Left colon (tissue), 2 donors: ENCODE data around the gene RIPOR2. TPM values are rescaled to one million over a fixed set of nuclear protein-coding genes. Genes with fewer than 3 reads are reported as not detected.

ENCODE experiments used
- ATAC-seq: fragments of 200-7000 bp; cut with Tn5 transposase; one replicate; pipeline ENCODE4 v1.9.1; 2020; ENCODE audit warnings: mild to moderate bottlenecking, moderate library complexity
- DNase-seq, 2 donors: peaks; one replicate each; pipeline ENCODE4 v3.0.0-alpha.2; 2020
- intact Hi-C, 2 donors: fragments of 100-400 bp; cut with DNase I in 1 of 2; cut with micrococcal nuclease in 1 of 2; formaldehyde crosslinking; loops; one replicate each; pipeline versions ENCODE4 v1.11.2 to v1.14.0; 2022; cut with DNase I, micrococcal nuclease
- long read RNA-seq: library from polyadenylated mRNA; unstranded; transcript quantifications from one replicate; pipeline ENCODE4 v2.0.0, GENCODE V29; 2021
- total RNA-seq, 2 donors: library from RNA; stranded (reverse); fragmentation: NEBNext Ultra II Directional; extraction: Animal tissue kit (Norgen Biotek cat#: 25700); gene quantifications; one replicate each; pipeline ENCODE4 v1.2.1, GENCODE V29; 2021
- donor health status: DM: no; HTN: no; CAD: no.
- donor health status: DM: yes; HTN: yes; CAD: no.

The RIPOR2 gene, protein sequence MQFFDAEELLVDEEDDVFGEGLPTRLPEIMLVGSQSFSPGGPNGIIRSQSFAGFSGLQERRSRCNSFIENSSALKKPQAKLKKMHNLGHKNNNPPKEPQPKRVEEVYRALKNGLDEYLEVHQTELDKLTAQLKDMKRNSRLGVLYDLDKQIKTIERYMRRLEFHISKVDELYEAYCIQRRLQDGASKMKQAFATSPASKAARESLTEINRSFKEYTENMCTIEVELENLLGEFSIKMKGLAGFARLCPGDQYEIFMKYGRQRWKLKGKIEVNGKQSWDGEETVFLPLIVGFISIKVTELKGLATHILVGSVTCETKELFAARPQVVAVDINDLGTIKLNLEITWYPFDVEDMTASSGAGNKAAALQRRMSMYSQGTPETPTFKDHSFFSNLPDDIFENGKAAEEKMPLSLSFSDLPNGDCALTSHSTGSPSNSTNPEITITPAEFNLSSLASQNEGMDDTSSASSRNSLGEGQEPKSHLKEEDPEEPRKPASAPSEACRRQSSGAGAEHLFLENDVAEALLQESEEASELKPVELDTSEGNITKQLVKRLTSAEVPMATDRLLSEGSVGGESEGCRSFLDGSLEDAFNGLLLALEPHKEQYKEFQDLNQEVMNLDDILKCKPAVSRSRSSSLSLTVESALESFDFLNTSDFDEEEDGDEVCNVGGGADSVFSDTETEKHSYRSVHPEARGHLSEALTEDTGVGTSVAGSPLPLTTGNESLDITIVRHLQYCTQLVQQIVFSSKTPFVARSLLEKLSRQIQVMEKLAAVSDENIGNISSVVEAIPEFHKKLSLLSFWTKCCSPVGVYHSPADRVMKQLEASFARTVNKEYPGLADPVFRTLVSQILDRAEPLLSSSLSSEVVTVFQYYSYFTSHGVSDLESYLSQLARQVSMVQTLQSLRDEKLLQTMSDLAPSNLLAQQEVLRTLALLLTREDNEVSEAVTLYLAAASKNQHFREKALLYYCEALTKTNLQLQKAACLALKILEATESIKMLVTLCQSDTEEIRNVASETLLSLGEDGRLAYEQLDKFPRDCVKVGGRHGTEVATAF
- total RNA-seq = 1 to 10 TPM; 1.7 to 2.8 TPM
- long read RNA-seq, partial matches to known transcripts = 0 of 3 reads
- long read RNA-seq, other reads (novel, unspliced or antisense) = 3 of 3 reads

DNA sequence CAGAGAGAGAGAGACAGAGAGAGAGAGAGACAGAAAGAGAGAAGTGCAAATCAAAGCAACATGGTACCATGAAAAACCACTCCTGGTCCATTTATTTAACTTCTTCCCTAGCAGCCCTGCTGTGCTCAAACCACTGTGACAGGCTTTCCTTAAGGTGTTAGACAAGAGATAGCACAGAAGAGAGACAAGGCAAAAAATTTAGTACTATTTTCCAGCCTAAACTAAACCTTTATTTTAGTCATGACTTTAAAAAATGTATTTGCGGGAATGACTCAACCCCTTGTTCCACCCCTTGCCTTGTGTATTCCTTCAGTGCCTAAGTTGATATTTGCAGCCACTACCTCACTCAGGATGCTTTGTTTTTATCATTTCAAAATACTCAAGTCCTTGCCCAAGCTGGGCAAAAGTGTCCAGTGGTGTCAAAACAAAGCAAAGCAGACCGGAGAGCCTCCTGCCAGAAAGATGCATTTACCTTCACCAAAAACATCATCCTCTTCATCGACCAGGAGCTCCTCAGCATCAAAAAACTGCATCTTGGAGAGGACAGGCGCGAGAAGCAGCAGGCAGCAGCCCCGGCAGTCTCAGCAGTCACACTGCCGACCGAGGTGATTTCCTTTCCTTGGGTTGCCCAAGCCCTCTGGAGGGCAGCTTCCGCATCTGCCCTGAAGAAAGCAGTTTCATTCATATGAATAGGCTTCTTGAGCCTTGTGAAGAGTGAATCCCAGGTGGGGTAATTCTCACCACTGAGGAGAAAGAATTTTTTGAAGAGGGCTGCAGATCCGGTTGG, at the start of gene RIPOR2:
RIPOR2 (minus strand) TSS at position 595 of the 787 bp plus-strand sequence; CDS start at position 533, 62 bp downstream.
- ATAC-seq = no peak
- intact Hi-C loops = no loop called here
- peak in 1 of 2 donors; percentile 36 for DNase-seq

DNA sequence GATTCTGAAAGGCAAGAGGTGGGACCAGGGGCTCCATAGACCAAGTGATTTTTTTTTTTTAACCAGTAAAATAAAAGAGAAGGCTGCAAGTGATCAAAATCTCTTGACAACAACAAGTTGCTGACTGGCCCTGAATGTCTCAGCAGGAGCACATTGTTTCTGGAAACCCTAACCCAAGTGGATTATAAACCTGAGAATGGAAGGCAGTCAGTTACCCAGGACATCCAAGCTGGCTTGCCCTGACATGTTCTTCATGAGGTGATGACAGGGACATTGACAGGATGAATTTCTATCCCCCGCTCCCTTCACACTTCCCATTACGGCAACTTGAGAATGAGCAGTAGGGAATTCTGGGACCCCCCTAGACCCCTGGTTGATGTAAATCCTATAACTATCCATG, 49.6 kb upstream of the RIPOR2 start:
- no peak for ATAC-seq
- no peak for DNase-seq
- intact Hi-C loops = no loop called here

DNA sequence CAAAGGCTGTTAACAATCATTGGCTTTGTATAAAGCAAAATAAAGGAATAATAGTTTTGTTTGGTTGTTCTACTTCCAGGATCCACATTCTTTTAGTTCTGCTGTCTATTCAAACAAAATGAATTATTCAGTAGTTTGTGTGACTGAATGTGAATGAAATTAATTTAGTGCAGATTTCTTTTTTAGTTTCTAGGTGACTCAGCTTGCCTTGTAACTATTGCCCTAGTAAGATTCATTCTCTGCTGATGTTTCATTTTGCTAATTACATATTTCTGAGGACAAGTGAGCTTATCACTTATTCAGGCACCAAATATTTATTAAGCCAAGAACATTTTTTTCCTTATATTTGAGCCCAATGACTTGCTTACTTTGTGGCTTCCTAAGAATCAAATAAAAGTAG, 46.5 kb upstream of the RIPOR2 start:
- intact Hi-C loops = no loop called here
- ATAC-seq (no peak), DNase-seq (no peak)

DNA sequence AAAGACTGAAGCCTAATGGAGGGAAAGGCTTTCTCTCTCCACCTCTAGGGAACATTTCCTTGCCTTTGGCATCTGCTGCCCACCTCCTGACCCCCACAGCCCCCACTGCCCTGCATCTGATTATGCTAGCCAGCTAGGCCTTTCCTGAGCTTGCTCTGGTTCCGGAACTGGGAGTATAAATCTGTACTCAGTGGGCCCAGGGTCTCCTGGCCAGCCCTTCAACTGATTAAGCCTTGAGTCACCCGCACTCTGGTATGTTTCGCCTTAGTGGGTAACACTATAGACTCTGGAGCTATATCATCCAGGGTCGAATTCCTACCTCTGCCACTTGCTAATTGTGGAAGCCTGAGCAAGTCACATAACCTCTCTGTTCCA, 45.6 kb upstream of the RIPOR2 start:
- ATAC-seq = no peak

DNA sequence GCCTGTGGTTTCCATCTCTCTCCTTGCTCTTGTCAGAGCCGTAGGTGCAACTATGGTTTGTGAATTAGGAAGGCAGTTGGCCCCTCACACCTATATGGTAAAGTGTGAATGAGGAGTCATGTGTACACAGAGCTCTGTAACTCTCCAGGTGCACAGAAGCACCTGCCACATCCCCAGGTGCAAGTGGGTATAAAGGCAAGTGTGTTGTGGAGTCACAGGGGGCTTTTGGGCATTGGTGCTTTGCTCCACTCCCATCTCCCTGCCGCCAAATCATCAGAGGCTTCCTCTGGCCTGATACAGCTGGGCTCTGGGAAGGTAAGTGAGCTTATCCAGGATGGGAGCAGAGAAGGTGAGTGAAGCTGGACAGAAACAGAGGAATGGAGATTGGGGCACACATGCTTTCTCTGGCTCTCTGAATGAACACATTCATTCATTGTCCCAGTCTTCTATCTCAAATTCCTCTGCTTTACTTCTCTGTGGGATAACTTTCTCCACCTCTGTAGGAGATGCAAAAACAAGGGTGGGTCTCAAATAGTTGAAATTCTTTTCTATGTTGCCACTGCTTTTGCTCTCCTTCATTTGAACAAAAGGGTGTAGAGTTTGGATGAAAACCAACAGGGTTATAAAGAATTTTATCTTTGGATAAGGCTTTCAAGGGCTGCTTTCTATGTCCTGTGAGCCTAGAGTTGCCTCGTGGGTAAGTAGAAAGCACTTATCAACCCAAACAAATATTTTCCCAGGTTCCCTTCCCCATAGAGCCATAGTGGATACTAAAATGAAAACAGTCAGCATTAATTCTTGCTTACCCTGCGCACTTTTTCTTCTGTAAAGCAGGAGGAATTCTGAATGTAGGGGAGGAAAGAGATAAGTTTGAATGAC, 45.0 kb upstream of the RIPOR2 start:
- DNase-seq (no peak), ATAC-seq (no peak)
- intact Hi-C loops = no loop called here

More for the DNA sequence above, 45.6 kb upstream of the RIPOR2 start:
- intact Hi-C loops = no loop called here
- no peak for DNase-seq

DNA sequence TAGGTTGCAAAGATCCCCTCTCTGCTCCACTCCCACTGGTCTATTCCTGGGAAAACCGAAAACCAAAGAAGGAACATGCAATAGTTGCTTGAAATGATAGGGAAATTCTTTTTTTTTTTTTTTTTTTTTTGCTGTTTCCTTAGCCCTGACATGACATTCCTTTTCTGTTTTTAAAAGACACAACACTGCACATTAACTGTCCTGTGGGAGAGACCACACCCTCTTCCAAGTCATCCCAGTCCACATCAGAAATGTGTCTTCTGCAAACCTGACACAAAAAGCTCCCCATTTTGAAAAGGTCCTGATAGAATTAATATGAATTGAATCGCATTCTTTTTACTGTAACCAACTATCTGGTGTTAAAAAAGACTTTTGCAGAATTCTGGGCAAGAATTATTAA, 43.4 kb upstream of the RIPOR2 start:
- no peak for ATAC-seq
- no peak for DNase-seq
- intact Hi-C loops = no loop called here

DNA sequence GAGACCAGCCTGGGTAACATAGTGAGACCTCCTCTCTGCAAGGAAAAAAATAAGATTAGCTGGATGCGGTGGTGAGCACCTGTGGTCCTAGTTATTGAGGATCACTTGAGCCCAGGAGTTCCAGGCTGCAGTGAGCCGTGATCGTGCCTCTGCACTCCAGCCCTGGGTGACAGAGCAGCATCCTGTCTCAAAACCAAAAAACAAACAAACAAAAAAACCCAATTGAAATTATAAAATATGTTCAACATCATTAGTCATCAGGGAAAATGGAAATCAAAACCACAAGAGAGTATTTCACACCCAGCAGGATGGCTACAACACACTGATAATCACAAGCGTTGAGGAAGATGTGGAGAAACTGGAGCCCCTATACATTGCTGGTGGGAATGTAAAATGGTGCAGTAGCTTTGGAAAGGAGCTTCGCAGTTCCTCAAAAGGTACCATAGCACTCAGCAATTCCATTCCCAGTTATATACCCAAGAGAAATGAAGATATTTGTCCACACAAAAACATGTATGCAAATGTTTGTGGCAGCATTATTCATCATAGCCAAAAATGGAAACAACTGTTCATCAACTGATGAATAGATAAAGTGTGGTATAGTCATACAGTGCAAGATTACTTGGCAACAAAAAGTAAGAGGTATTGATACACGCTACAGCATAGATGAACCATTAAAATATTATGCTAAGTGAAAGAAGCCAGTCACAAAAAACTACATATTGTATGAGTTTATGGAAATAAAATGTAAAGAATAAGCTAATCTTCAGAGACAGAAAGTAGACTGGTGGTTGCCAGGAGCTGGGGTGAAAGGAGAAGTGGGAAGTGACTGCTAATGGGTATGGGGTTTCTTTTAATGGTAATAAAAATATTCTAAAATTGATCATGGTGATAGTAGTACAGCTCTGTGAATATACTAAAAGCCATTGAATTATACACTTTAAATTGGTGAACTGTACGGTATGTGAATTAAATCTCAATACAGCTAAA, 38.7 kb upstream of the RIPOR2 start:
- intact Hi-C loops = no loop called here
- no peak for ATAC-seq
- no peak for DNase-seq

DNA sequence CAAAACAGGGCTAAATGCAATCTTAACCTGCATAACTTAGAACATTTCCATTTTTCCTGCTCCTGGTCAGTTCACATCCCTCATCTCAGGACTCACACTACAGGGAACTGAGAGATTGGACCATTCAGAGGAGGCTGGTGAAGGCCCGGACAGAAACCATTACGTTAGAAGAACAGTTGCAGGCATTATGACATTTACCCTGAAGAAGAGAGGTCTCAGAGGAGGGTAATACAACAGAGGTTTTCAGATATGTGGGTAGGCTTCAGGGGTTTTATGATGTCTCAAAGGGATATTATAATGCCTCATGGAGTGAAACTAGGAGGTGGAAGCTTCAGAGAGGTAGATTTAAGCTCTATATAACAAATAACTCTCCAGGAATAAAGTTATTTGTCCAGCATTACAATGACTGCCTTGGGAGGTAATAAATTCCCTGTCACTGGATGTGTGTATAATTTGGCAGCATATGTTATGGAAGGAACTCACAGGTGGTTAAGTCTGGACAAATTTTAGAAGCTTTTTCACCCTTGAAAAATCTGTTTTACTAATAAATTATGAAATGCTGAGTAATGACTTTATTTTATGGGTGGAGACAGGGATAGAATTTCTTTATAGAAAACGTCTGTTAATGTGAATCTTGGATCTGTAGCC, 36.7 kb upstream of the RIPOR2 start:
- ATAC-seq (peak; percentile 53), DNase-seq (no peak)
- intact Hi-C loops = no loop called here

DNA sequence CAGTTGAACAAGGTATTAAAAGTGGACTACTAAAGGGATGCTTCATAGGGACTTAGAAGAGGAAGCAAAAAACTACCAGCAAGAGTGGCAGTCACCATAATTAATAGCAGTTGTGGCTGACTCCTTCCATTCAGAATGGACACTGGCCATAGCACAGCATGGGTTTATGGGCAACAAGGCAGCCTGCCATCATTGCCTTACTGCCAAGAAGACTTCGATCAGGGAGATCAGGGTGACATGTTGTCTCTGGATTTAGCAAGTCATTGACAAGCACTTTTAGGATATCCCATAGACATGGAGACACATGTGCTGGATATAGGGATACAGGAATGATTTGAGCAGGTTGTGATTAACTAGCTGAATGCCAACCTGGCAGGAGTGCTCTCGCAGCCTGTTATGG, 35.3 kb upstream of the RIPOR2 start:
- DNase-seq (no peak), ATAC-seq (no peak)
- intact Hi-C loops = no loop called here

DNA sequence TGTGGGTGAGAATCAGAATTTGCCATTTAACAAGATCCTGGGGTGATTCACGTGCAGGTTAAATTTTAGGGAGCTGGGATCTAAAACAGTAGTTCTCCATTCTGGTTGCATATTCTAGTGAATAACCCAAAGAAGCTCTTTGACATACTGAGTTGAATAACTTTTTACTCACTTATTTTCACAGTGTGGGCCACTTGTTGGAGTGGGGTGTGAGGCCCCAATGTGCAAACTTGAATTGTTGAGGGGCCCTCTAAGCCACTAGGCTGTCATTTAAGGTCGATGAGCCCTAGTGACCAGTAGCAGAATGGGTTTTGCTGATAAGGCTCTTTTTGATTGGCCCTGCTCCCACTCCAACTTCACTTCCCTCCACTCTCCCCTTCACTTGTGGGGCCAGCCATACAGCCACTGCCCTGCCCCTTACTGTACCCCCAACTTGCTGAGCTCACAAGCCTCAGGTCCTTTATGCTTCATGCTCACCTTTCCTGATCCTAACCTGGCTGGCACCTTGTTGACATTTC, 33.6 kb upstream of the RIPOR2 start:
- no peak for ATAC-seq
- intact Hi-C loops = no loop called here
- DNase-seq = no peak

DNA sequence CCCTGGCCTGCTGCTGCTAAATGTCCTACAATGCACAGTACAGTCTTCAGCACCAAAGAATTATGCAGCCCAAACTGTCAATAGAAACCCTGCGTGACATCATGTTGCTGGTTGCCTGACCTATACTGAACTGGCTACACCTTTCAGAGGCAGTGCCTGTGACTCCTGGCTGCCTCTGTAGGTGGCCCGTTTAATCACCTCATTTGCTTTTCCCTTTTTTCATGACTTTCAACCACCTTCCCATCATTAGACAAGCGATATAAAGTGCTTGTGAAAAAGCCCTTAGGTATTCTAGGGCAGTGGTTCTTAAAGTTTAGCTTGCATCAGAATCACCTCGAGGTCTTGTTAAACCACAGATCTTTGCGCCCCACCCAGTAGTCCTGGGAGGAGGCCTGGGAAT, 33.0 kb upstream of the RIPOR2 start:
- no peak for ATAC-seq
- intact Hi-C loops = no loop called here
- no peak for DNase-seq

DNA sequence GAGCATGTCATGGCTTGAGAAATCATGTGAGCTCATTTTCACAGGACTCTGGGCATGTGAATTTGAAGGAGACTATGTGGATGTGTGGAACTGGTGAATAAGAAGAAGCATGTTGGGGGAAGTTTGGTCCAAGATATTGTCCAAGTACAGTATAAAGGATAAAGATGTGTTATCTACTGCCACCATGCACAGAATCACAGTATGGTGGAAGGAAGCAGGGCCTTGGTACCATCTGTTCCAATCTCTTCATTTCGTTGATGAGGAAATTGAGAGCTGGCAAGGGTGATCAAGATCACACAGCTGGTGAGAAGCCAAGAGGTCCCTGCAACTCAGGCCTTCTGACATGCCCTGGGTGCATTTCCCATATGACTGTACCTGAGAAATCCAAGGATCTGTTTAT, 31.5 kb upstream of the RIPOR2 start:
- DNase-seq (no peak), ATAC-seq (no peak)
- intact Hi-C loops = no loop called here

DNA sequence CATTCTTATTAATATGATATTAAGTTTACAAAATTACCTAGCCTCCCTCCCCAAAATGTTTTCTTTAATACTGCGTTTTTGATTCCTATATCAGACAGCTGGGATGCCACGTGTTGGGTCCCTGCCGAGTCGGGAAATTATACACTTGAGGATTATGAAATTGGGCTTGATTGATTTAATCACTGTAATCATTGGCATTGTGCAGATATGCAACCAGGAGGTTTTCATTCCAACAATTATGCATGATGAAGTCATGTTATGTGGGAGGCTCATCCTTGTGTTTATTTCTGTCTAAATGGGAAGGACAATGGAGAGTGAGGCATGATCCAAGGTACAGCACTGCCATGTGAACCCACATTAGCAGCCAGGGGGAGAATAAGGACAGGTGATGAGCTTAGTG, 30.6 kb upstream of the RIPOR2 start:
- no peak for ATAC-seq
- intact Hi-C loops = no loop called here
- no peak for DNase-seq

DNA sequence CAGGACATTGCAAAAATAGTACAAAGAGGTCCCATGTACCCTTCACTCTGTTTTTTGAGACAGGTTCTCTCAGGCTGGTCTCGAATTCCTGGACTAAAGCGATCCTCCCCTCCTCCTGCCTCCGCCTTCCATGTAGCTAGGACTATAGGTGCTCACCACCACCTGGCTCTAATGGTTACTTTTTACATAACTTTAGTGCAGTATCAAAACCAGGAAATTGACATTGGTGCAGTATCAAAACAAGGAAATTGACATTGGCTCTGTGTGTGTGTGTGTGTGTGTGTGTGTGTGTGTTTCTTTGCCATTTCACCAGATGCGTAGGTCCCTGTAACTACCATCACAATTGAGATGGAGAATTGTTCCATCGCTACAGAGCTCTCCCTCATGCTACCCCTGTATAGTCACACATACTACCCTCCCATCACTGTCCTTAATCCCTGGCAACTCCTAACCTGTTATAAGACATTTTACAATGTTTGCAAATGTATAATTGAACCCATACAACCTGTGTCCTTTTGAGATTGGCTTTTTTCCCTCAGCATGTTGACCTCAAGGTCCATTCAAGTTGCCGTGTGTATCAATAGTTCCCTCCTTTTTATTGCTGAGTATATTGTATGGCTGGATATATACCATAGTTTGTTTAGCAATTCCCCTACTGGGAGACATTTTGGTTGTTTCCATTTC, 28.3 kb upstream of the RIPOR2 start:
- peak; percentile 90 for ATAC-seq
- peak; percentile 37 to 56 for DNase-seq
- intact Hi-C loops = no loop called here

DNA sequence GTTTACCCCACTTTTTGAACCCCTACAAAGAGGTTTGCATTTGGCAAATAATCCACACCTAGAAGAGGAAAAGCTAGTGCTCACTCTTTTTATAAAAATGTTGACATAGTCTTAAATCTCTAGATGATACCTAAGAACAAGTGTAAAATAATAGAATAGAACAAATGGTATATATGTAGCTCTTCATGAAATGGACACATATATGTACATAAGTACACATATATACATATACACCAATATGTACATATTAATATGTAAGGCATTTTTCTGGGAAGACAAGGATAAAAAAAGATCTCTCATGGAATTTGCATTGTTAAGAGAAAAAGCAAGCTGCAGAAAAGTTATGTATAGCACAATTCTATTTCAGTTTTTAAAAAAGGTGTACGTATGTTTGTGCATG, 27.6 kb upstream of the RIPOR2 start:
- ATAC-seq = no peak
- intact Hi-C loops = no loop called here
- DNase-seq = no peak

DNA sequence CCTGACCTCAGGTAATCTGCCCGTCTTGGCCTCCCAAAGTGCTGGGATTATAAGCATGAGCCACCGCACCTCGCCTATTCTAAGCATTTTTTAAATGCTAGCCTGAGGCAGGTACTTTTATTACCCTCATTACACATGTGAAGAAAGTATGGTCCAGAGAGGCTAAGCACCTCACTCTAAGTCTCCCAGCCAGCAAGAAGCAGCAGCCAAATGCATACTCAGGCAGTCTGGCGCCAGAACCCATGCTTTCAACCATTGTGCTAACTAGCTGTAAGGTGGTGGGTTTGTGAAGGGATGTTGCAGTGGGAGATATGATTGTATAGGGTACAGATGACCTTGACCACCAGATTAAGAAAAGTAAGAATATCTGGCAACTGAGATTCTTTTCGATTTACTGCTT, 26.1 kb upstream of the RIPOR2 start:
- ATAC-seq (no peak), DNase-seq (no peak)
- intact Hi-C loops = no loop called here
